K562 (cell line): ENCODE measurements around the gene TMEM150A. TPM values are rescaled to one million over a fixed set of nuclear protein-coding genes. Genes with fewer than 3 reads are reported as not detected.
A peak's percentile ranks its signal among the peaks of the same experiment; 100 is the strongest.

Experiments
- ATAC-seq: fragments of 200-7000 bp; cut with Tn5 transposase; 3 replicates; pipeline ENCODE4 v1.9.1; 2020; ENCODE audit warnings: moderate library complexity
- BruUV-seq: library from RNA; stranded (reverse); fragments of 400-500 nt; replicated peaks from 2 replicates; lab custom pipeline; 2021; lab: Mats Ljungman, UMichigan
- CTCF ChIA-PET: fragments of 300-600 bp; formaldehyde crosslinking; extraction: SDS; loops from one replicate; lab custom pipeline; 2021; ENCODE audit warnings: low intra/inter-chr PET ratio; lab: Yijun Ruan, JAX
- POLR2A ChIA-PET: fragments of 300-600, 350-650 bp; sonication (Branson Sonifier 250); formaldehyde crosslinking; extraction: SDS; loops from one replicate; lab custom pipeline; 2021; ENCODE audit warnings: antibody characterized with exemption, inconsistent platforms; lab: Yijun Ruan, JAX
- DNase-seq, 4 experiments: peaks; one replicate each; pipeline versions ENCODE4 v3.0.0 to v3.0.0-alpha.2; 2011 to 2018; ENCODE audit warnings: low spot score in 3 of 4, mixed read lengths in 3 of 4; ENCODE audit errors: extremely low read depth in 1 of 4
- FAIRE-seq: peaks from 2 replicates; lab custom pipeline; 2011; peaks lifted over from hg19 to GRCh38; lab: Jason Lieb, UNC
- H2AFZ ChIP-seq: 2 replicates; pipeline ENCODE4 v1.6.0; 2011; ENCODE audit warnings: low read depth, low read length, control low read depth, inconsistent platforms
- H3K27ac ChIP-seq: fragments of 200-600 bp; 3 replicates; pipeline ENCODE4 v1.8.0; 2011; ENCODE audit warnings: low read depth, mild to moderate bottlenecking, control low read depth, inconsistent platforms, low read length, moderate library complexity, mixed read lengths; ENCODE audit errors: extremely low read depth
- H3K27me3 ChIP-seq, 2 experiments: fragments of 300-600 bp in 1 of 2; 2 replicates in 1 of 2; 3 replicates in 1 of 2; pipeline versions ENCODE4 v1.6.0 to v1.8.0; 2011; ENCODE audit warnings: inconsistent platforms in 2 of 2, low read length in 2 of 2, mild to moderate bottlenecking in 1 of 2, mixed read lengths in 1 of 2, moderate library complexity in 1 of 2; ENCODE audit not compliant: control insufficient read depth in 2 of 2, insufficient read depth in 2 of 2
- H3K36me3 ChIP-seq: fragments of 300-600 bp; 3 replicates; pipeline ENCODE4 v1.8.0; 2011; ENCODE audit warnings: mild to moderate bottlenecking, low read length, inconsistent platforms; ENCODE audit not compliant: control insufficient read depth, insufficient read depth
- H3K4me1 ChIP-seq, 2 experiments: fragments of 200-600 bp in 1 of 2; replicated peaks in 1 of 2; 2 replicates in 1 of 2; 3 replicates in 1 of 2; pipeline versions ENCODE4 v1.5.1 to v1.8.0; 2011; ENCODE audit warnings: inconsistent platforms in 2 of 2, low read length in 2 of 2, mild to moderate bottlenecking in 1 of 2, mixed read lengths in 1 of 2, moderate library complexity in 1 of 2; ENCODE audit not compliant: control insufficient read depth in 2 of 2, insufficient read depth in 2 of 2
- H3K4me2 ChIP-seq: 2 replicates; pipeline ENCODE4 v1.6.1; 2011; ENCODE audit warnings: low read length, control low read depth, inconsistent platforms, mixed read lengths; ENCODE audit not compliant: insufficient read depth
- H3K4me3 ChIP-seq: fragments of 200-600 bp; sonication (generic), shearing (Covaris generic); 2 replicates; pipeline ENCODE4 v1.5.1; 2016; ENCODE audit warnings: control low read depth, inconsistent platforms
- H3K79me2 ChIP-seq: fragments of 200-600 bp; 3 replicates; pipeline ENCODE4 v1.8.0; 2011; ENCODE audit warnings: low read length, inconsistent platforms; ENCODE audit not compliant: control insufficient read depth, insufficient read depth
- H3K9ac ChIP-seq, 2 experiments: 2 replicates each; pipeline versions ENCODE4 v1.6.0 to v1.6.1; 2011; ENCODE audit warnings: low read depth in 2 of 2, low read length in 2 of 2, control low read depth in 1 of 2, inconsistent platforms in 1 of 2, mild to moderate bottlenecking in 1 of 2, mixed read lengths in 1 of 2; ENCODE audit not compliant: insufficient read depth in 1 of 2
- H3K9me1 ChIP-seq: one replicate; pipeline ENCODE4 v1.6.0; 2011; ENCODE audit warnings: inconsistent platforms, mild to moderate bottlenecking, low read length, moderate library complexity; ENCODE audit not compliant: control insufficient read depth, insufficient read depth
- H3K9me3 ChIP-seq: replicated peaks from 2 replicates; pipeline ENCODE4 v1.5.1; 2011; ENCODE audit warnings: low read depth, low read length, inconsistent platforms; ENCODE audit not compliant: control insufficient read depth, insufficient read depth
- H4K20me1 ChIP-seq: replicated peaks from 2 replicates; pipeline ENCODE4 v1.6.1; 2011; ENCODE audit warnings: low read length, inconsistent platforms, mixed read lengths; ENCODE audit not compliant: control insufficient read depth, insufficient read depth
- BACH1 ChIP-seq: fragments of 200-800 bp; sonication (Bioruptor generic); IDR thresholded peaks from 2 replicates; pipeline ENCODE4 v1.6.1; 2016; ENCODE audit warnings: missing genetic modification characterization, missing compliant biosample characterization
- ELF4 ChIP-seq: fragments of 450-650 bp; formaldehyde crosslinking; IDR thresholded peaks from 2 replicates; pipeline ENCODE4 v1.4.0; 2022; ENCODE audit warnings: missing genetic modification characterization
- ERF ChIP-seq: fragments of 450-650 bp; formaldehyde crosslinking; IDR thresholded peaks from 2 replicates; pipeline ENCODE4 v1.4.0; 2020; ENCODE audit warnings: mild to moderate bottlenecking, mixed read lengths
- HDAC8 ChIP-seq: fragments of 450-650 bp; IDR thresholded peaks from 2 replicates; pipeline ENCODE4 v1.6.1; 2016; ENCODE audit warnings: mild to moderate bottlenecking, missing genetic modification characterization, moderate library complexity, missing compliant biosample characterization
- HMG20B ChIP-seq: fragments of 250-450 bp; sonication (Bioruptor Pico); IDR thresholded peaks from 2 replicates; pipeline ENCODE4 v1.5.0; 2021; ENCODE audit warnings: mild to moderate bottlenecking
- MAZ ChIP-seq, 2 experiments: fragments of 450-650 bp in 1 of 2; sonication (generic) in 1 of 2; formaldehyde crosslinking; IDR thresholded peaks in 1 of 2; conservative IDR thresholded peaks in 1 of 2; 2 replicates each; pipeline versions ENCODE4 v1.4.0 to v1.5.0; 2020; ENCODE audit warnings: mild to moderate bottlenecking in 1 of 2, missing genetic modification reagents in 1 of 2
- MYNN ChIP-seq, 2 experiments: sonication (generic); formaldehyde crosslinking in 1 of 2; IDR thresholded peaks; 2 replicates each; pipeline versions ENCODE4 v1.5.0 to v1.6.1; 2016 to 2020; ENCODE audit warnings: antibody characterized with exemption in 1 of 2, missing genetic modification reagents in 1 of 2
- NR1H2 ChIP-seq: sonication (generic); formaldehyde crosslinking; IDR thresholded peaks from 2 replicates; pipeline ENCODE4 v1.4.0; 2020; ENCODE audit warnings: mild to moderate bottlenecking, missing genetic modification reagents
- SNRNP70 ChIP-seq: fragments of 200-400 bp; formaldehyde crosslinking; optimal IDR thresholded peaks from 2 replicates; pipeline ENCODE3; 2017; ENCODE audit warnings: low read depth, low read length
- SPI1 ChIP-seq: IDR thresholded peaks from 2 replicates; pipeline ENCODE4 v1.6.1; 2011; ENCODE audit warnings: low read depth, low read length, control low read depth, borderline replicate concordance
- ZFPM2 ChIP-seq: fragments of 250-450 bp; sonication (Bioruptor Pico); IDR thresholded peaks from 2 replicates; pipeline ENCODE4 v1.5.1; 2022; ENCODE audit warnings: mild to moderate bottlenecking
- ZNF12 ChIP-seq: sonication (generic); formaldehyde crosslinking; IDR thresholded peaks from 2 replicates; pipeline ENCODE4 v1.4.0; 2020; ENCODE audit warnings: mild to moderate bottlenecking, missing genetic modification reagents
- ZNF133 ChIP-seq: fragments of 250-450 bp; sonication (Bioruptor Pico); IDR thresholded peaks from 2 replicates; pipeline ENCODE4 v1.4.0; 2020; ENCODE audit warnings: mild to moderate bottlenecking
- WGBS: fragments of 100-300 bp; shearing (Covaris generic); methylation state at CpG from one replicate; pipeline ENCODE4 v1.1.6; 2016; ENCODE audit warnings: low coverage, mixed read lengths; ENCODE audit not compliant: insufficient coverage; ENCODE audit errors: missing lambda C conversion rate; 5-methylcytosine and 5-hydroxymethylcytosine counted together
- in situ Hi-C: fragments of 300-500 bp; cut with MboI; formaldehyde crosslinking; loops from 4 replicates; pipeline ENCODE4 v1.15.0; 2018; ENCODE audit warnings: inconsistent platforms, mixed read lengths
- intact Hi-C: fragments of 100-400 bp; cut with micrococcal nuclease; formaldehyde crosslinking; loops from 2 replicates; pipeline ENCODE4 v1.14.2; 2022
- polyA plus RNA-seq, 8 experiments: library from polyadenylated mRNA; depleted of rRNA in 4 of 8; stranded (reverse) in 5 of 8; unstranded in 3 of 8; fragments of >200 nt; fragmentation: Nextera tagmentation in 2 of 8; fragmentation: Illumina TruSeq in 1 of 8; extraction: Ambion mirVana in 2 of 8; extraction: Trizol in 1 of 8; gene quantifications; 2 replicates each; pipeline versions ENCODE4 v1.2.1 to v1.2.3, GENCODE V29; 2011 to 2014; ENCODE audit warnings: inconsistent platforms in 1 of 8, missing spikeins in 1 of 8
- total RNA-seq, 7 experiments: library from RNA; depleted of rRNA in 6 of 7; stranded (reverse); fragments of >200 nt in 6 of 7; fragmentation: Illumina TruSeq in 2 of 7; extraction: Trizol in 2 of 7; gene quantifications; 2 replicates each; pipeline versions ENCODE4 v1.2.1 to v1.2.3, GENCODE V29; 2011 to 2021; ENCODE audit warnings: low replicate concordance in 1 of 7
- TF ChIP-seq, protein P1 (sequence below): fragments of 450-650 bp; IDR thresholded peaks from 2 replicates; pipeline ENCODE4 v1.6.1; 2016; ENCODE audit warnings: low read depth, mild to moderate bottlenecking, moderate library complexity

TMEM150A gene
- total and polyA plus RNA-seq, 9 of the 15 experiments (the other 6 are each of a cell fraction or from before 2014, with no cell fraction given): 3.9 to 17.1 (median 8.4) TPM

DNA sequence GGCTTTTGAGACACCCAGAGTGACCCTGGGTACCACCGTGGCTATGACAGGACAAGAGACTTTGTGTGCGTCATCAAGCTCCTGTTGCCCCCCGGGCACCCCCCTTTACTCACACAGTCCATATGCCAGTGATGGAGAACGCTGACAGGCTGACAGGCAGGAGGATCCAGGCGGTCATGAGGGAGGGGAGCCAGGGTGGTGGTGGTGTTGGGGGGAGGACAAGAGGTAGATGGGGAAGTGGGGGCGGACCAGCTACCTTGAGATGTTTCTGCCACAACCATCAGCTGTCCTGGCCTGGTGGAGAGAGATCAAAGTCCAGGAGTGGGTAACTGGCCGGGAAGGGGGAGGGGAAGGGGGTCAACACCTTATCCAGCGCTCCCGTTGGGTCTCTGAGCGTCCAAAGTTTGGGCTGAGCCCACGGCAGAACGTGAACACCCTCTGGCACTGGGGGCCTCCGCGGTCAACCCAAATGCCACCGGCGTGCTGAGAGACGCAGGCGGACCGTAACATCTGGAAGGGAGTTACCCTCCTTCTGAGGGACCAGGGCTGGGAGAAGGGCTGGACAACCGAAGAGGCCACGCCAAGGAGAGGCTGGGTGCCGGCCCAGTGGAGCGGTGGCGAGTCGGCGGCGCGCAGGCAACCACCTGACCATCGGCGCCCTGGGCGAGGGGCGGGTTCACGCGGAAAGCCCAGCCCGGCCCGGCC lies 575 bp downstream of the TMEM150A start (continued):
- TF ChIP-seq BACH1 (tag) (no peak), SPI1 (peak; percentile 31; the same call in 1 of the 2 replicates), NR1H2 (0 out of 2 replicates have a peak, but pooled peaks have one; percentile 25)

DNA sequence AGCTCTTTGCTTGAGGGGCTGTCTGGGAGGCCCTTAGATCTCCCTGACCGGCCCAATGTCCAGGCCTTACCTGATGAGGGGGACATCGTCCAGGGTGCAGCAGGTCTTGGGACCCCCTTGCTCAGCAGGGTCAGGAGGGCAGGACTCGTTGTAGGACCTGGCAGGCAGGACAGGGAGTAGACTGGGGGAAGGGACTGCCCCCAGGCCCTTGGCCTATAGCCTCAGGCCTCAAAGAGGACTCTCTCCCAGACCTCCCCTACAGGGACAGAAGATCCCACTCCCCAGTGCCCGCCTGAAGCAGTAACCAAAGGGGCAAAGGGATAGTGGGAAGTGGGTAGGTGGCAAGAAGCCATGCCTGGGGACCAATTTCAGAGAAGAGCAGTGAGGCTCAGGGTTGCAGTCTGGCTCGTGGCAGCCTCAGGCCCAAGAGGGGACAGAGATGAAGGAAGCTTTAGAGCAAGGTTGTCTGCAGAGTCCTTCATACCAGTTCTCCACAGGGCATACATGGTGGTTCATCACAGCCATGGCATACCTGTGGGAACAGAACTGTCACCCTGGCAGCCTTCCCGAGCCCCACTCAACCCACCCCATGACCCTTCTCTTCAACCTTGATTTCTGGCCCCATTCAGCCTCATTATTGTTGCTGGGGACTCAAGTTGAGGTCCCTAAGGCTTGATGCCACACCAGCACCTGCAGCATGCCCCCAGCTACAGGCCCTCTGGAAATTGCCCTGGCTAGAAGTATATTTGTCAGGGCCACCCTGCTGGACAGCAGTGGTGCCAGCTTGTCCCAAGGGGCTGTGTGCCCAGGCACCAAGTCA lies 1.3 kb downstream of the TMEM150A start:
- peaks cover 15 to 41% of the 10 kb centered on the region in 2 experiments; a peak in 4 of 5 replicates for H3K4me1 ChIP-seq
- no peaks in the 10 kb centered on the region for H3K27me3 ChIP-seq
- H3K27ac ChIP-seq: no peak overlapping the region
- peak overlapping the region in 1 of 2 experiments; percentile 96; a peak in 2 of 4 replicates for H3K9ac ChIP-seq
- DNase-seq (no peak), ATAC-seq (no peak), FAIRE-seq (no peak)
- H3K36me3 ChIP-seq: peaks cover 42% of the 10 kb centered on the region; the same call in 2 of the 3 replicates
- ChIA-PET POLR2A (interaction anchor here (0.6 to 4.5 kb wide), 8 partner anchors 9 to 835 kb away, joined by 3 to 25 read pairs (median 5); partner anchors contain the start of genes C2orf68, MAT2A and VAMP8), CTCF (interaction anchor here (0.6 kb wide), 1 partner anchor 535 kb away, joined by 3 read pairs; no protein-coding TSS in a partner anchor)
- H3K4me2 ChIP-seq: peak overlapping the region; percentile 100; the same call in 1 of the 2 replicates
- H3K9me3 ChIP-seq: no peaks in the 10 kb centered on the region
- no peaks in the 10 kb centered on the region for H4K20me1 ChIP-seq
- intact Hi-C loops: loop anchor here (5.0 kb wide), 1 partner anchor 179 kb away; no protein-coding TSS in a partner anchor
- peaks cover 43% of the 10 kb centered on the region for H3K79me2 ChIP-seq
- in situ Hi-C loops: no loop called here
- no peak overlapping the region for H2AFZ ChIP-seq
- no peaks in the 10 kb centered on the region for H3K9me1 ChIP-seq
- WGBS: 68% methylated on average over 6 of the region's 6 CpGs
- H3K4me3 ChIP-seq: peak overlapping the region; percentile 79; the same call in 1 of the 2 replicates
- no peak for TF ChIP-seq ELF4 (CRISPR knock-in tag)
- TF ChIP-seq, protein P1, sequence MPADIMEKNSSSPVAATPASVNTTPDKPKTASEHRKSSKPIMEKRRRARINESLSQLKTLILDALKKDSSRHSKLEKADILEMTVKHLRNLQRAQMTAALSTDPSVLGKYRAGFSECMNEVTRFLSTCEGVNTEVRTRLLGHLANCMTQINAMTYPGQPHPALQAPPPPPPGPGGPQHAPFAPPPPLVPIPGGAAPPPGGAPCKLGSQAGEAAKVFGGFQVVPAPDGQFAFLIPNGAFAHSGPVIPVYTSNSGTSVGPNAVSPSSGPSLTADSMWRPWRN: no peak
- TF ChIP-seq HDAC8 (tag): no peak
- TF ChIP-seq SNRNP70: no peak
- no peak for TF ChIP-seq ZFPM2 (CRISPR knock-in tag)
- TF ChIP-seq ZNF133 (CRISPR knock-in tag): no peak
- no peak for TF ChIP-seq ZNF12 (CRISPR knock-in tag)
- no peak for TF ChIP-seq ERF (CRISPR knock-in tag)
- TF ChIP-seq MAZ (CRISPR knock-in tag; conservative IDR thresholded peaks at IDR 0.05 in 1 of 2, IDR thresholded peaks at IDR 0.05 in 1 of 2): no peak
- TF ChIP-seq MYNN (IDR thresholded peaks at IDR 0.05): no peak
- no peak for TF ChIP-seq MYNN (CRISPR knock-in tag; IDR thresholded peaks at IDR 0.05)
- no peak for TF ChIP-seq HMG20B (CRISPR knock-in tag)
- no TSS peak for BruUV-seq
